ENCODE results near the gene NEB. TPM values are rescaled to one million over a fixed set of nuclear protein-coding genes. Genes with fewer than 3 reads are reported as not detected.
"Not testable (repeated sequence)": the region's sequence is repeated elsewhere in the genome, so short reads cannot be mapped to it uniquely, and the experiment has no call there.

NEB gene
- total RNA-seq, 1 donor from 2014 or later = 0.27 TPM

DNA sequence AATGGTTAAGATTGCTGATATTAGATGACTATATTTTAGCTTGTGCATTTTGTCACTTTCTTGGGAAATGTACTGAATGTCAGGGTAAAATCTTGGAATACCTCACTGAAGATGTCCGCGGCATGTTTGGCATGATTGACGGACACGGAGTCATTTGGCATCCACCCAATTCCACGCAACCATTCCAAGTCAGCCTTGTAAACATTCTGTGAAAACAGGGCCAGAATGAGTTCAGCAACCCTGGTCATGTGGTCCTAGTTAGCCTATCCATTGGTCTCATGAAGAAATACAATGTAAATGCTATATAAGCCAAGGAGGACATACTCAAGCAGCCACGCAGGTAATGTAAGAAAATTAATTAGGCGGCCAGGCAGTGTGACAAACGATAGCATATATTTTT lies 165.1 kb downstream of the NEB start:
- Mint-ChIP-seq H3K27ac (no peak overlapping the region), H3K4me3 (ENCODE audit: low read depth) (no peak overlapping the region), H3K9me3 (no peaks in the 10 kb centered on the region), H3K4me1 (ENCODE audit: low read depth) (no peaks in the 10 kb centered on the region), H3K36me3 (ENCODE audit: low read depth) (no peaks in the 10 kb centered on the region), H3K27me3 (ENCODE audit: low read depth) (peaks cover 2% of the 10 kb centered on the region)
- DNase-seq (ENCODE audit: low spot score) = no peak
- intact Hi-C loops (cut with micrococcal nuclease) = no loop called here

DNA sequence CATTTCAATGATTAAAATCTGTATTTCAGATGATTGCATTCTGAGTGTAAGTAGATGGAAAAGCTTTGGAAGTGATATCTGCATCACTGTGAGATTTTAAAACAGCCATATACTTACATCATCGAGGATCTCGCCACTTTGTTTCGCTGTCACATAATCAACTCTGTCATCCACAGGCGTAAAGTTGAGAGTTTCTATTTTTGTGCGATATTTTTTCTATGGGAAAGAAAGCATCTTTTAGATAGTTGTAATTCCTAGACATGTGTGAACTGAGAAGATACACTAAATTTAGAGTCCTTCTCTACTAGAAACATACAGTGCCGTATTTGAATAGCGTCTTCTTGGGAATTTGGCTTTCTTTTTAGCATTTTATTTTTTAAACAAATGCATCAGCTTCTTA lies 165.8 kb downstream of the NEB start:
- no peaks in the 10 kb centered on the region for H3K36me3 Mint-ChIP-seq (ENCODE audit: low read depth)
- no peak overlapping the region for H3K27ac Mint-ChIP-seq
- no peak overlapping the region for H3K4me3 Mint-ChIP-seq (ENCODE audit: low read depth)
- no peaks in the 10 kb centered on the region for H3K9me3 Mint-ChIP-seq
- peaks cover 2% of the 10 kb centered on the region for H3K27me3 Mint-ChIP-seq (ENCODE audit: low read depth)
- intact Hi-C loops (cut with micrococcal nuclease) = no loop called here
- no peak for DNase-seq (ENCODE audit: low spot score)
- no peaks in the 10 kb centered on the region for H3K4me1 Mint-ChIP-seq (ENCODE audit: low read depth)

DNA sequence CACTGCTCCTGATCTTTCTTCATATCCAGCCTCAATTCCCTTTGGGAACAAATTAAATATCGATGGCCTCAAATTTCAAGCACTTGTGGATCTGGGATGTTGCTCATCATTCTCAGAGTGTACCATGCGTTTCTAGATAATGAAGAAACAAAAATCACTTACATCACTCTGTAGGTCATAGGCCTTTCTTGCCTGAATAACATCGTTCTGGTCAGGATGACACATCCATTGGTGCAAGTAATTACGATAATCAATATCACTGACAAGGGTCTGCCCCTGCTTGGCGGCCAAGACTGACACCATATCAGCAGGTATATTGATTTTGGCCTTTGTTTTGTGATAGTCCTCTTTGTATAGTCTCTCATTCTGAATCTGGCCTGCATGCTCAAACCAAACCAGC lies 167.3 kb downstream of the NEB start:
- Mint-ChIP-seq H3K36me3 (ENCODE audit: low read depth) (no peaks in the 10 kb centered on the region), H3K27ac (no peak overlapping the region), H3K4me1 (ENCODE audit: low read depth) (no peaks in the 10 kb centered on the region), H3K27me3 (ENCODE audit: low read depth) (peaks cover 2% of the 10 kb centered on the region), H3K4me3 (ENCODE audit: low read depth) (no peak overlapping the region), H3K9me3 (no peaks in the 10 kb centered on the region)
- DNase-seq (ENCODE audit: low spot score) = no peak
- intact Hi-C loops (cut with micrococcal nuclease) = no loop called here

DNA sequence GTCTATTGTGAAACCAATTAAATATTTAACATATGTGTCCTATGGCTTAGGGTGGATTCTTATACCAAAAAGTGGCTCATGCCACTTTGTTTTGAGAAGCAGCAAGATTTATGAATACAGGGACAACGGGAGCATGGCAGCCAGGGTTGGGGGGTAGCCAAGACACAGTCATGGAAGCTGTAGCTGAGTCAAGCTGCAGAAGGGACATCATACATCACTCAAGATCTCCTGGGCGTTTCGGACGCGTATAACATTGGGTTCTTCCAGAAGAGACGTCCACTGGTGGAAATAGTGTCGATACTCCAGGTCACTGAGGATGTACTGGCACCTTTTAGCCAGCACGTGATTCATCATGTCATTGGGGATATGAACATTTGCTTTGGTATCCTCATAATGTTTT lies 171.9 kb downstream of the NEB start:
- intact Hi-C loops (cut with micrococcal nuclease) = no loop called here
- Mint-ChIP-seq H3K27ac (no peak overlapping the region), H3K4me1 (ENCODE audit: low read depth) (no peaks in the 10 kb centered on the region), H3K36me3 (ENCODE audit: low read depth) (no peaks in the 10 kb centered on the region), H3K4me3 (ENCODE audit: low read depth) (no peak overlapping the region), H3K9me3 (no peaks in the 10 kb centered on the region), H3K27me3 (ENCODE audit: low read depth) (peaks cover 8% of the 10 kb centered on the region)
- no peak for DNase-seq (ENCODE audit: low spot score)

DNA sequence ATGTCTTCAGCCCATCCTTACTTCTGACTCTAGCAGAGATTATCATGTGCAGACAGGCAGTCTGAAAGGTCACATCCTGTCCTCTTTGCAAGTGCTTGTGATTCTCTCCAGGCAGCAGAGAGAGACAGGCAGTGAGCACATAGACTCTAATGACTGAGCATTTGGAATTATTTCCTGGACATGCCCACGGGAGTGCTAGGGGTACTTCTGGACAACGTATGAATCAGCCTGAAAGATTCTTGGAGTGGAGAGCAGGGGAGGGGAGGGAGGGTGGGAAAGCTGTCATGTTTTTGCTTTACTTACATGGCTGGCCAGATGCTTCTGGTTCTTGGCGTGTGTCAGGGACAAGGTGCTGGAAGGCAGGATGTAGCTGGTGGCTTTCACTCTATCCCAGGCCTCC lies 174.0 kb downstream of the NEB start:
- Mint-ChIP-seq H3K4me1 (ENCODE audit: low read depth) (no peaks in the 10 kb centered on the region), H3K9me3 (no peaks in the 10 kb centered on the region), H3K27me3 (ENCODE audit: low read depth) (peaks cover 18% of the 10 kb centered on the region), H3K27ac (no peak overlapping the region), H3K36me3 (ENCODE audit: low read depth) (no peaks in the 10 kb centered on the region), H3K4me3 (ENCODE audit: low read depth) (no peak overlapping the region)
- intact Hi-C loops (cut with micrococcal nuclease) = no loop called here
- DNase-seq (ENCODE audit: low spot score) = no peak

DNA sequence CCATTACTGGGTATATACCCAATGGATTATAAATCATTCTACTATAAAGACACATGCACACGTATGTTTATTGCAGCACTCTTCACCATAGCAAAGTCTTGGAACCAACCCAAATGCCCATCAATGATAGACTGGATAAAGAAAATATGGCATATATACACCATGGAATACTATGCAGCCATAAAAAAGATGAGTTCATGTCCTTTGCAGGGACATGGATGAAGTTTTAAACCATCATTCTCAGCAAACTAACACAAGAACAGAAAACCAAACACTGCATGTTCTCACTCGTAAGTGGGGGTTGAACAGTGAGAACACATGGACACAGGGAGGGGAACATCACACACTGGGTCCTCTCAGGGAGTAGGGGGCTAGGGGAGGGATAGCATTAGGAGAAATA lies 174.8 kb downstream of the NEB start:
- DNase-seq (ENCODE audit: low spot score); H3K27ac Mint-ChIP-seq; H3K4me3 Mint-ChIP-seq (ENCODE audit: low read depth); H3K4me1 Mint-ChIP-seq (ENCODE audit: low read depth); H3K36me3 Mint-ChIP-seq (ENCODE audit: low read depth); H3K9me3 Mint-ChIP-seq; intact Hi-C loops (cut with micrococcal nuclease): not testable (repeated sequence)
- H3K27me3 Mint-ChIP-seq (ENCODE audit: low read depth) = peaks cover 18% of the 10 kb centered on the region

DNA sequence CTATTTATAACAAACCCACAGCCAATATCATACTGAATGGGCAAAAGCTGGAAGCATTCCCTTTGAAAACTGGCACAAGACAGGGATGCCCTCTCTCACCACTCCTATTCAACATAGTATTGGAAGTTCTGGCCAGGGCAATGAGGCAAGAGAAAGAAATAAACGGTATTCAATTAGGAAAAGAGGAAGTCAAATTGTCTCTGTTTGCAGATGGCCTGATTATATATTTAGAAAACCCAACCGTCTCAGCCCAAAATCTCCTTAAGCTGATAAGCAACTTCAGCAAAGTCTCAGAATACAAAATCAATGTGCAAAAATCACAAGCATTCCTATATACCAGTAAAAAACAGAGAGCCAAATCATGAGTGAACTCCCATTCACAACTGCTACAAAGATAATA lies 176.4 kb downstream of the NEB start:
- DNase-seq (ENCODE audit: low spot score); H3K27ac Mint-ChIP-seq; H3K36me3 Mint-ChIP-seq (ENCODE audit: low read depth): not testable (repeated sequence)

DNA sequence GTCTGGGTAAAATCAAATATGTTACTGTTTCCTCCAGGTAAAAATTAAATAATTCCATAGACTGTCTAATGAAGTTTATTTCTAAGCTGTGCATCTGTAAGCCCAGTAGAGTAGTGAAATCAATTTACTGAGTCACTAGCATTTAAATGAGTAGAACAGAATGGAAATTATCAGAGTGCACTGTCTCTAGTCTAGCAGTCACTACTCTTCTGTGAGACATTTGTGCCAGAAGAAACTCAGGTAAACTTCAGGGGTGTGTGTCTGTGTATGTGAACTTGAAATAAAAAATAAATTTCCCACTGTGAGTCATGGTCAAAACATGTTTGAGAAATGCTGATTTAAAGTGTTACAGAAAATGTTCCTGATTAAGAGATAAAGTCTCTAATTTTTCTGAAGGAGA lies 178.2 kb downstream of the NEB start:
- intact Hi-C loops (cut with micrococcal nuclease) = no loop called here
- no peak overlapping the region for H3K4me3 Mint-ChIP-seq (ENCODE audit: low read depth)

More for the DNA sequence above, 176.4 kb downstream of the NEB start:
- H3K9me3 Mint-ChIP-seq; H3K4me1 Mint-ChIP-seq (ENCODE audit: low read depth); intact Hi-C loops (cut with micrococcal nuclease); H3K4me3 Mint-ChIP-seq (ENCODE audit: low read depth): not testable (repeated sequence)
- H3K27me3 Mint-ChIP-seq (ENCODE audit: low read depth) = peaks cover 18% of the 10 kb centered on the region

DNA sequence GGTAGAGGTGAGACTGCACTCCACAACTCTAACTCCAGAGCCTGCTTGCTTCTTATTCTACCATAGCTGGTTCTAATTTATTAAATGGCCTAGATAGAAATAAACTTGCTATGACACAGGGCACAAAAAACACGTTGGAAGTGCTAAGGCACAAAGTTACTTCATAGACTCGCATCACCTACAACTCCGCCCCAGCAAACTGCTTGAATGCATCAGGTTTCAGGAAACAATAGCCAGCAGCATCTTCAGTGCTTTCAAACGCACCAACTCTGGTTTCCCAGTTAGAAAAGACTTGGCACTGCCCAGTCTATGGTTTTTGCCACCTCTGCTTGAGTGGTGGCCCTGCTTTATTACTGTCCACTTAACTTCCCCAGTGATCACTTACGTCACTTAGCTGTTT lies 182.0 kb downstream of the NEB start:
- no peak for DNase-seq (ENCODE audit: low spot score)
- intact Hi-C loops (cut with micrococcal nuclease) = no loop called here
- H3K9me3 Mint-ChIP-seq = no peaks in the 10 kb centered on the region
- H3K36me3 Mint-ChIP-seq (ENCODE audit: low read depth) = no peaks in the 10 kb centered on the region
- H3K27ac Mint-ChIP-seq = no peak overlapping the region
- H3K4me3 Mint-ChIP-seq (ENCODE audit: low read depth) = no peak overlapping the region
- H3K27me3 Mint-ChIP-seq (ENCODE audit: low read depth) = peaks cover 12% of the 10 kb centered on the region
- H3K4me1 Mint-ChIP-seq (ENCODE audit: low read depth) = no peaks in the 10 kb centered on the region

More for the DNA sequence above, 178.2 kb downstream of the NEB start:
- no peaks in the 10 kb centered on the region for H3K36me3 Mint-ChIP-seq (ENCODE audit: low read depth)
- no peaks in the 10 kb centered on the region for H3K4me1 Mint-ChIP-seq (ENCODE audit: low read depth)
- no peak overlapping the region for H3K27ac Mint-ChIP-seq
- H3K9me3 Mint-ChIP-seq = no peaks in the 10 kb centered on the region
- H3K27me3 Mint-ChIP-seq (ENCODE audit: low read depth) = peaks cover 18% of the 10 kb centered on the region
- DNase-seq (ENCODE audit: low spot score) = no peak

DNA sequence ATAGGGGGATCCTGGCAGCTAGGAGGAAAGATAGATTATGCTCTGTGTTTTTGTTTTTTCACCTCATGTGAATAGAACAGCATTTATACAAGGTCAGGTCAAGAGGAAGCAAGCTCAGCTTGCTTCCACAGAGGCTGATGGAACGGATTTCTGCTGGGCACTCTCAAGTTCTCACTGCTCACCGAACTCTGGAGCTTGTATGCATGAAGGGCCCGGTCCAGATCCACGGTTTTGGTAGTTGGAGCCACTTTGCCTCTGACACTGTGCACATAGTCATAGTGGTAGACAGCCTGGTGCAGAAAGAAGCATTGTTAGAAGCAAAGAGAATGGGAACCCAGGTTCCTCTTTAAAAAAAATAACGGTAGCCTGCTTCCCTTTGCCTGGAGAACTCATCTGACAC lies 182.7 kb downstream of the NEB start:
- Mint-ChIP-seq H3K27ac (no peak overlapping the region), H3K27me3 (ENCODE audit: low read depth) (peaks cover 9% of the 10 kb centered on the region), H3K9me3 (no peaks in the 10 kb centered on the region), H3K36me3 (ENCODE audit: low read depth) (no peaks in the 10 kb centered on the region), H3K4me3 (ENCODE audit: low read depth) (no peak overlapping the region), H3K4me1 (ENCODE audit: low read depth) (no peaks in the 10 kb centered on the region)
- no peak for DNase-seq (ENCODE audit: low spot score)
- intact Hi-C loops (cut with micrococcal nuclease) = no loop called here

DNA sequence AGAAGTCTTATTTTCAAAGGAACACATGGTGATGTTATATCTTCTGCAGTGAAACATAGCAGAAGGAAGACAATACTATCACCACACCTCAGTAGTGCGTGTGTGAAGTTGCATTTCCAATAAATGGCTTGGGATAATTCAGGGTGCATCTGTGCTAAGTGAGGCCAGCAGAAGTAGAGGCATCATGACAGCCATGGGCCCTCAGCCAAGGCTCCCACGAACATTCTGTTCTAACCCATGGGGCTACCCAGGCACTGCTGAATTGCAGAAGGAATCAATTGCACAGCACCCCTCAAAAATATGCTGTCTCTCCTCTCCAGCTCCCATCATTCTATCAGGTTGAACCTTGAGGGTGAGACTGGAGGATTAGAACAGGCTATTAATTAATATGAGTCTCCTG lies 185.1 kb downstream of the NEB start:
- DNase-seq (ENCODE audit: low spot score) = no peak
- Mint-ChIP-seq H3K36me3 (ENCODE audit: low read depth) (no peaks in the 10 kb centered on the region), H3K9me3 (no peaks in the 10 kb centered on the region), H3K4me1 (ENCODE audit: low read depth) (no peaks in the 10 kb centered on the region), H3K4me3 (ENCODE audit: low read depth) (no peak overlapping the region), H3K27ac (no peak overlapping the region), H3K27me3 (ENCODE audit: low read depth) (no peaks in the 10 kb centered on the region)
- intact Hi-C loops (cut with micrococcal nuclease) = no loop called here

DNA sequence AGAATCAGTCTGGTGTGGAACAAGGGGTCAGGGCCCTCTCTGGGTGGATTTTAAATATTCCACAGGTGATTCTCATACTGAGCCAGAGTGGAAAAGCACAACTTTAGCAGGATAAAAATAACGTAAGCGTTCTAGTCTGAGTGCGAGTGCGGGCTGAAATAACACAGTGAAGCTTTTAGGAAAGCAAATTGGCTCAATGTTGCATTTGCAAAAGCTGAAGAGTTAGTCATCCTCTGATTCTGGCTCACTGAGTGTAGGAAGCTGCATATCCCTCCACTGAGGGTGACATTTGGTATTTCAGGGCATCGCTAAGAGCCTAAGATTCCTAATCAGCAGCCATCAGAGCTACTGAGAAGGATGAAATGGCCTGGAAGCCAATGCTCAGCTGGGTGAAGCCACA lies 189.8 kb downstream of the NEB start:
- no peak for DNase-seq (ENCODE audit: low spot score)
- no peaks in the 10 kb centered on the region for H3K36me3 Mint-ChIP-seq (ENCODE audit: low read depth)
- intact Hi-C loops (cut with micrococcal nuclease) = no loop called here
- H3K27ac Mint-ChIP-seq = no peak overlapping the region
- no peak overlapping the region for H3K4me3 Mint-ChIP-seq (ENCODE audit: low read depth)
- no peaks in the 10 kb centered on the region for H3K27me3 Mint-ChIP-seq (ENCODE audit: low read depth)
- H3K9me3 Mint-ChIP-seq = no peaks in the 10 kb centered on the region
- H3K4me1 Mint-ChIP-seq (ENCODE audit: low read depth) = no peaks in the 10 kb centered on the region

DNA sequence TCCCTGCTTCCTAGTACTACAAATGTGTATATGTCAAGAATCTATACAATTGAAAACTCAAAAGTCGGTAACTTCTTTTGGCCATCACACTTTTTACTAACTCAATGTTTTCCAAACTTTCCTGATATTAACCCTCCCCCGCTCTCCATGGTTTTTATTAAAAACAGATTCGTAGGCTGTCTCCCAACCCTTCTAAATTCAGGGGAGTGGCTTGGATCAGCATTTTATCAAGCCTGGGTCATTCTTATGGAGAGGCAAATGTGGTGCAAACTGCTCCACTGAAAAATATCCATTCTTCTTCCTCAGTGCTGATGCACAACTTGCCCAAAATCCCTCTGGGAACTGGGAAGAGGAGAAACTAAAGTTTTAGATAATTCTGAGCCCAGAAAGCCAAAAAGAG lies 190.4 kb downstream of the NEB start:
- H3K9me3 Mint-ChIP-seq = no peaks in the 10 kb centered on the region
- no peak for DNase-seq (ENCODE audit: low spot score)
- no peaks in the 10 kb centered on the region for H3K27me3 Mint-ChIP-seq (ENCODE audit: low read depth)
- no peak overlapping the region for H3K27ac Mint-ChIP-seq
- no peaks in the 10 kb centered on the region for H3K36me3 Mint-ChIP-seq (ENCODE audit: low read depth)
- H3K4me1 Mint-ChIP-seq (ENCODE audit: low read depth) = no peaks in the 10 kb centered on the region
- no peak overlapping the region for H3K4me3 Mint-ChIP-seq (ENCODE audit: low read depth)
- intact Hi-C loops (cut with micrococcal nuclease) = no loop called here

DNA sequence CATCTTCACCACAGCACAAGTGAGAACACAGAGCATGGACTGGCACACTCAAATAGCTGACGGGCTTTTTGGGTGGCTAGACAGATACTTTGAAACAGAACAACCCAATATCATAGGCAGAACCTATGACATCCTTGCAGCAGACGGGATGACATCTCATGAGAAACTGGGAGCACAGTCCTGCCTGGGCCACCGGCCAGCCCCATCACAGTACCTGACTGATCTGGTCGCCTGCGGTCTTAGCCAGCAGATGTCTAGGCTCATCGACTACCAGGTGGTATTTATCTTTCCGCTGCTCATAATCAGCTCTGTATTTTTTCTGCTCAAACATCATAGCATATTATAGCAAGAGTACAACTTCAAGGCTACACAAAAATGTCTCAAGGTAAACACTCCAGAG lies 200.3 kb downstream of the NEB start:
- no peak overlapping the region for H3K27ac Mint-ChIP-seq
- H3K27me3 Mint-ChIP-seq (ENCODE audit: low read depth) = no peaks in the 10 kb centered on the region
- H3K9me3 Mint-ChIP-seq = no peaks in the 10 kb centered on the region
- H3K4me1 Mint-ChIP-seq (ENCODE audit: low read depth) = no peaks in the 10 kb centered on the region
- intact Hi-C loops (cut with micrococcal nuclease) = no loop called here
- H3K36me3 Mint-ChIP-seq (ENCODE audit: low read depth) = no peaks in the 10 kb centered on the region
- no peak for DNase-seq (ENCODE audit: low spot score)
- no peak overlapping the region for H3K4me3 Mint-ChIP-seq (ENCODE audit: low read depth)

Data from activated T-helper 2 cell treated with anti-CD3 and anti-CD28 coated beads, Interferon-gamma antibody, Interleukin-2, Interleukin-4, amounts not matched to agents 10 μg/mL and 5 μg/mL and 100 μg/mL, durations not matched to agents 14 hours and 24 hours and 36 hours (primary cell).